ENCODE results near the gene SRPK1.

- TF ChIP-seq CTCF (IDR thresholded peaks at IDR 0.05) (no peak), POLR2A (IDR thresholded peaks at IDR 0.05) (no peak)
Measured at GRCh38 chr6:35842381-35842780, 78.5 kb downstream of the SRPK1 start.

Measured in uterus (tissue), 2 donors.